GM21576 (cell line): Measurements from ENCODE around the gene FBXL13.
"Not testable (repeated sequence)": the region's sequence is repeated elsewhere in the genome, so short reads cannot be mapped to it uniquely, and the experiment has no call there.

Source experiments
- ATAC-seq: cut with Tn5 transposase; IDR thresholded peaks from one replicate; pipeline ENCODE4 v1.9.1; 2021; ENCODE audit warnings: mild to moderate bottlenecking, moderate library complexity; ENCODE audit not compliant: unreplicated experiment

FBXL13 gene

DNA sequence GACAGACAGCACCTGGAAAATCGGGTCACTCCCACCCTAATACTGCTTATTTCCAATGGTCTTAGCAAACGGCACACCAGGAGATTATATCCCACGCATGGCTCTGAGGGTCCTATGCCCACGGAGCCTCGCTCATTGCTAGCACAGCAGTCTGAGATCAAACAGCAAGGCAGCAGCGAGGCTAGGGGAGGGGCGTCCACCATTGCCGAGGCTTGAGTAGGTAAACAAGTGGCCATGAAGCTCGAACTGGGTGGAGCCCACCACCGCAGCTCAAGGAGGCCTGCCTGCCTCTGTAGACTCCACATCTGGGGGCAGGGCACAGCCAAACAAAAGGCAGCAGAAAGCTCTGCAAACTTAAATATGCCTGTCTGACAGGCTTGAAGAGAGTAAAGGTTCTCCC lies 293.7 kb downstream of the FBXL13 start:
- ATAC-seq: not testable (repeated sequence)

- ATAC-seq: not testable (repeated sequence)
Observed at GRCh38 chr7:102778663-102779062, 295.9 kb downstream of the FBXL13 start.

DNA sequence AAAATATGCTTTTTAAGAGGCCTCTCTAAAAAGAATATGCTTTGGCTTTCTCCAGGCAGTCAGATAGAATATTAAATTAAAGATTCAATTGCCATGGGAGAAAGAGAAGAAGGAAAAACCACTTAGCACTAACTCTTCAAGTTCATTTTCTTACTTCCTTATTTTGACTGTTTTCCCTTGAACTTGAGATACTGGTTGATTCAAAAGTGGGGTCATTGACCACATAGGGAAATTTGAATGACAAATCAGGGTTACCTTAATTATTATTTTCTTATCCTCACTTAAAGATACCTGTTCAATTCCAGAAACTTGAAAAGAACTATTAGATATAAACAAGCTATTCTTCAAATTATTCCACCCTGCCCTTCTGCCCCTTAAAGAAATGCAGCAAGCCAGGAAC lies 298.4 kb downstream of the FBXL13 start:
- not testable (repeated sequence) for ATAC-seq

DNA sequence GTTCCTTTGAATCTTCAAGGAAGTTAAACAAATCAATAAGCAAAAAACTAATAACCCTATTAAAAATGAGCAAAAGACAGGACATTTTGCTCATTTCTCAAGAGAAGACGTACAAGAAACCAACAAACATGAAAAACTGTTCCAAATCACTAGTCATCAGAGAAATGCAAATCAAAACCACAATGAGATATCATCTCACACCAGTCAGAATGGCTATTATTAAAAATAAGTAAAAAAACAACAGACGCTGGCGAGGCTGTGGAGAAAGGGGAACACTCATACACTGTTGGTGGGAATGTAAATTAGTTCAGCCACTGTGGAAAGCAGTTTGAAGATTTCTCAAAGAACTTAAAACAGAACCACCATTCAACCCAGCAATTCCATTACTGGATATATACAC lies 304.1 kb downstream of the FBXL13 start:
- ATAC-seq: not testable (repeated sequence)

DNA sequence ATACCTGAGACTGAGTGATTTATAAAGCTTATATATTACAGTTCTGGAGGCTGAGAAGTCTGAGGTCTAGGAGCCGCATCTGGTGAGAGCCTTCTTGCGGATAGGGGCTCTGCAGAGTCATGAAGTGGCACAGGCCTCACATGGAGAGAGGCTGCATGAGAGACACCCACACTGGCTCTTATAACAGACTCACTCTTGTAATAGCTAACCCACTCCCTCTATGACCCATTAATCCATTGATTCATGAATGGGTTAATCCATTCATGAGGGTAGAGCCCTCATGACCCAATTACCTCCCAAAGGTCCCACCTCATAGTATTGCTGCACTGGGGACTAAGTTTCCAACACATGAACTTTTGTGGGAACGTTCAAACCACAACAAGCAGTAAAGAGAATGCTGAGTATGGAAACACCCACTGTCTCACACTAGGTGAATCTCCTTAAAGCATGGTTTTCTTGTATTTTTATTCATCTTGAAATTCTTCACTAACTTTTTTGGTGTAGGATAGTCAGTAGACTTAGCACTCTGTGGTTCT lies 304.9 kb downstream of the FBXL13 start:
- not testable (repeated sequence) for ATAC-seq

DNA sequence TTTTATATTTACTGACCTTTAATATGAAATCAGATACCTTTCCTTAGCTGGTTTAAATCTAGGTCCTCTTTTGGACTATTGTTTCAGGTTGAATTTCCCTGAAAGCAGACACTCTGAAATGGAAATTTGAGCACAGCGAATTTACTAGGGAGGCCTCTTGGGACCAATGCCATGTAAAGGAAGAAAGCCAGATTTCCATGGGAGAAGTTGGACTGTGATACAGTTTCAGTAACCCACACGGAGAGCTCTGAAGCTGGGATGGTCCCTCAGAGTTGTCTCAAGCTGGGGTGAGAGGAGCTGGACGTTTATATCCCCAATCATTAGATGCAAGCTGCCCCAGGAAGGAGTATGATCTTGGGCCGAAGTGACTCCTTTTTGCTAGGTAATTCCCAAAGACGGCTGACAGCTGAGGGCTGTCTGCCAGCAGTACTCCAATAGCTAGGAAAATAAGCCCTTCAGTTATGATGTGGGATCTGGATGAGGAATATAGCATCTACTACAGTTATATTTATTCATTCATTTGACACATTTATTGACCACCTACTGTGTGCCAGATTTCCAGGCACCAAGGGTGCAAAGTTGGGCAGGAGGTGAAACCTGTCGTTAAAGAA lies 311.2 kb downstream of the FBXL13 start:
- ATAC-seq: not testable (repeated sequence)
